Measurements from ENCODE around the gene WIPI1. TPM values are rescaled to one million over a fixed set of nuclear protein-coding genes. Genes with fewer than 3 reads are reported as not detected.
"Not testable (repeated sequence)": the region's sequence is repeated elsewhere in the genome, so short reads cannot be mapped to it uniquely, and the experiment has no call there.

The WIPI1 gene, protein sequence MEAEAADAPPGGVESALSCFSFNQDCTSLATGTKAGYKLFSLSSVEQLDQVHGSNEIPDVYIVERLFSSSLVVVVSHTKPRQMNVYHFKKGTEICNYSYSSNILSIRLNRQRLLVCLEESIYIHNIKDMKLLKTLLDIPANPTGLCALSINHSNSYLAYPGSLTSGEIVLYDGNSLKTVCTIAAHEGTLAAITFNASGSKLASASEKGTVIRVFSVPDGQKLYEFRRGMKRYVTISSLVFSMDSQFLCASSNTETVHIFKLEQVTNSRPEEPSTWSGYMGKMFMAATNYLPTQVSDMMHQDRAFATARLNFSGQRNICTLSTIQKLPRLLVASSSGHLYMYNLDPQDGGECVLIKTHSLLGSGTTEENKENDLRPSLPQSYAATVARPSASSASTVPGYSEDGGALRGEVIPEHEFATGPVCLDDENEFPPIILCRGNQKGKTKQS
- total RNA-seq = 10 to 100 TPM; 13.5 to 14.3 TPM

DNA sequence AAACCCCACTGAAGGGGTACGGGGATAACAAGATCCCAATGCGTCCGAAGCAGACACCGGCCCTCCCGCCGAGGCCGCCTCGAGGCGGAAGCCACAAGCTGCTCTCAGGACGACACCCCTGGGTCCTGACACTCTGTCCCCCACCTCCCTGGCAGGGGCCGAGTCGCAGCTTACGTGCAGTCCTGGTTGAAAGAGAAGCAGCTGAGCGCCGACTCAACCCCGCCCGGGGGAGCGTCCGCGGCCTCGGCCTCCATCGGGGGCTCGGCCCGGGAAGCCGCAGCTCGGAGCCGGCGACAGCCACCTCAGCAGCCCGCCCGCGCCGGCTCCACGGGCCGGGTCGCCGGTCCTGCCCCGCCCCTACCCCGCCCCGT, at the start of gene WIPI1:
Gene WIPI1 (minus strand): TSS at position 329 of the 371 bp plus-strand sequence. CDS start 75 bp downstream, at position 254.
- no peaks in the 10 kb centered on the region for H3K9me3 Mint-ChIP-seq
- peak within 1 kb of the TSS; percentile 68 for H3K27ac Mint-ChIP-seq
- intact Hi-C loops (cut with micrococcal nuclease) = loop anchor here (1.0 to 2.0 kb wide), 5 partner anchors 42 to 422 kb away; partner anchors contain the start of genes ARSG, KPNA2, PRKAR1A and SLC16A6
- peak within 1 kb of the TSS; percentile 86 for H3K4me3 Mint-ChIP-seq
- H3K4me1 Mint-ChIP-seq (ENCODE audit: low read depth) = peaks cover 48% of the 10 kb centered on the region
- no peaks in the 10 kb centered on the region for H3K36me3 Mint-ChIP-seq (ENCODE audit: low read depth)
- peaks cover 2% of the 10 kb centered on the region for H3K27me3 Mint-ChIP-seq (ENCODE audit: low read depth)
- peak; percentile 51 for DNase-seq
- CTCF ChIA-PET = interaction anchor here (0.7 to 4.4 kb wide), 6 partner anchors 10 to 285 kb away, joined by 3 to 22 read pairs (median 4); partner anchors contain the start of gene PRKAR1A

DNA sequence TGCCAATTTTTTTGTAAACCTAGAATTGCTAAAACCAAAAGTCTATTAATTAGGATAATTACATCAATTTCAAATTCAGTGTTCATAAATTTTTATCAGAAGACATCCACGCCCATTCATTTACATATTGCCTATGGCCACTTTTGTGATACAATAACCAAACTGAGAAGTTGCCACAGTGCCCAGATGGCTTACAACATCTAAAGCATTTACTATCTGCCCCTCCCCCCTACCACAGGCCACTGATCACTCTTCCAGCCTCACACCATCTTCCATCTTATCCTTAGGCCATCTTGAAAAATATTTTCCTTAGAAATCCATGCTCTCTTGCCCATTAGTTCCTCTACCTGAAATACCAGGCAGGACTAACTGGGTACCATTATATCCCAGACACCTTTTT, 48.7 kb upstream of the WIPI1 start:
- CTCF ChIA-PET = no interaction called here
- no peak for DNase-seq
- H3K4me3 Mint-ChIP-seq = no peak overlapping the region
- H3K4me1 Mint-ChIP-seq (ENCODE audit: low read depth) = peaks cover 6% of the 10 kb centered on the region
- no peaks in the 10 kb centered on the region for H3K36me3 Mint-ChIP-seq (ENCODE audit: low read depth)
- intact Hi-C loops (cut with micrococcal nuclease) = no loop called here
- no peaks in the 10 kb centered on the region for H3K9me3 Mint-ChIP-seq
- peaks cover 3% of the 10 kb centered on the region for H3K27me3 Mint-ChIP-seq (ENCODE audit: low read depth)
- H3K27ac Mint-ChIP-seq = no peak overlapping the region

DNA sequence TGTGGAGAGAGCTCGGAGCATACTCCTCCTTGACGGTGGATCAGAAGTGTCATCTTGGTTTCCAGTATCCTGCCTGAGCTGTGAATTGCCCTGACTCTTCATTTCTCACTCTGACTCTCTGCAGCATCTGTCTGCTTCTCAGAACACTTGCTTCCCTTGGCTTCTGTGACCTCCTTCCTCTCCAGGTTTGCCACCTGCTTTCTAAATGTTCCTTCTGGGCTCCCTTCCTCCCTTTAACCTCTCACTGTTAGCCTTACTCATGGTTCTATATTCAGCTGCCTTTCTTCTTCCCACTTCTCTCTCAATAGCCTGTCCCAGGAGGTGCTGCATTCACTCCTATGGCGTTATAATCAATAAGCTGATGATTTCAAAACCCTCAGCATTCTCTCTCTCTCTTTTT, 43.8 kb upstream of the WIPI1 start:
- Mint-ChIP-seq H3K4me1 (ENCODE audit: low read depth) (peaks cover 16% of the 10 kb centered on the region), H3K4me3 (no peak overlapping the region), H3K36me3 (ENCODE audit: low read depth) (no peaks in the 10 kb centered on the region), H3K9me3 (no peaks in the 10 kb centered on the region), H3K27me3 (ENCODE audit: low read depth) (peaks cover 3% of the 10 kb centered on the region), H3K27ac (no peak overlapping the region)
- no peak for DNase-seq
- CTCF ChIA-PET = interaction anchor here (0.7 kb wide), 1 partner anchor 11 kb away, joined by 3 read pairs; the partner anchor contains the start of gene PRKAR1A
- intact Hi-C loops (cut with micrococcal nuclease) = no loop called here

DNA sequence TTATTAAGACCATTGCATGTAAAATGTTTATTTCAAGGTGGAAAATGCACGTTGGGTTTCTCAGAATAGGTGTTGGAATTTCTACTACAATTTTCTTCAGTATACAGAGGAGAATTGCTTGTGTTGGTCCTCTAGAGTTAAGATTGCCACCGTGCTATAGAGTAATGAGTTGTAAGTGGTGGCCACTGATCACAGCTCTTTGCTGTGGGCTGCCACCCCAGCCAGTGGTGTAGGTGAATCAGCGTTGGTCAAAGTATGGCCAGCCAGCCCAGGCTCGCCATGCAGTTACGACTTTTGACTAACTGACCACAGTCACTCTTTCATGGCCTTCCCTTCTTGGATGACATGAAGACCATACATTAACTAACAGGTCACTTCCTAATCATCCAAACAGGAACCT, 42.3 kb upstream of the WIPI1 start:
- no peak for DNase-seq
- CTCF ChIA-PET = no interaction called here
- no peak overlapping the region for H3K27ac Mint-ChIP-seq
- peaks cover 16% of the 10 kb centered on the region for H3K4me1 Mint-ChIP-seq (ENCODE audit: low read depth)
- H3K36me3 Mint-ChIP-seq (ENCODE audit: low read depth) = no peaks in the 10 kb centered on the region
- H3K4me3 Mint-ChIP-seq = no peak overlapping the region
- intact Hi-C loops (cut with micrococcal nuclease) = loop anchor here (2.0 kb wide), 1 partner anchor 13 kb away; the partner anchor contains the start of gene PRKAR1A
- H3K9me3 Mint-ChIP-seq = no peaks in the 10 kb centered on the region
- peaks cover 3% of the 10 kb centered on the region for H3K27me3 Mint-ChIP-seq (ENCODE audit: low read depth)

DNA sequence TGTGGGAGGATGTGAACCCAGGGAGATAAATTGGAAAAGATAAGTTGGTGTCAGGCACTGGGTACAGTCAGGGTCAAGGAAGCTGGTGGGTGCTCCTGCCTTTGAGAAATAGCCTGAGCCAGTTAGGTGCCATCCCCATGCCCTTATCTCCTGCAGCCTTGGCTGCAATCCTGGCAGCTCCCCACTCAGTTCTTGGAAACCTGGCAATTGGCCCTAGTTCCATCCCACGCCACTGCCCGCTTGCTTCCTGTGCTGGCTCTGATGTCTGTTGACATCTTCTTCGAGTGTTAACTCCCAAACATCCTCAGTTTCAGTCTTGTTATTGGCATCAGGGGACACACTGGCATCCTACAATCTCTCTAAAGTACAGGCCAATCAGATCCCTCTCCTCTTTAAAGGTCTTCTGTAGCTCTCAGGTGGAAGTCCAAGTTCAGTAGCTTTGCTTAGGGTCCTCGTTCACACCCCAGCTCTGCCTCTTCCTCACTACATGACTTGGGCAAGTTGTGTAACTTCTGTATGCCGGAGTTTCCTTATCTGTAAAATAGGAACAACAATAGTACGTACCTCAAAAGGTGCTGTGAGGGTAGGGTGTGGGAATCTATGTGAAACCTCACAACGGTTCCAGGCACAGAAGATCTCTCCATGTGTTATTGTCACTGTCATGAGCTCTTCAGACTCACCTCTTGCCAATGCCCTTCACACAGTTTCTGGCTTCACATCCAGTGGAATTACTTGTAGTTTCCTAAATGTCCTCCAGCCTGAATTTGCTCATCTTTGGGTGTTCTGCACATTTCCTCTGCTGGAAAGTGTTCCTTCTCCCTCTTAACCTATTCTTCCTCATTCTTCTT, 41.4 kb upstream of the WIPI1 start:
- Mint-ChIP-seq H3K27ac (no peak overlapping the region), H3K9me3 (no peaks in the 10 kb centered on the region), H3K27me3 (ENCODE audit: low read depth) (peaks cover 3% of the 10 kb centered on the region), H3K4me3 (no peak overlapping the region), H3K36me3 (ENCODE audit: low read depth) (no peaks in the 10 kb centered on the region), H3K4me1 (ENCODE audit: low read depth) (peaks cover 16% of the 10 kb centered on the region)
- CTCF ChIA-PET = interaction anchor here (0.5 to 2.3 kb wide), 8 partner anchors 9 to 324 kb away, joined by 3 to 12 read pairs (median 4); no protein-coding TSS in a partner anchor
- intact Hi-C loops (cut with micrococcal nuclease) = loop anchor here (2.0 kb wide), 1 partner anchor 14 kb away; the partner anchor contains the start of gene PRKAR1A
- no peak for DNase-seq

DNA sequence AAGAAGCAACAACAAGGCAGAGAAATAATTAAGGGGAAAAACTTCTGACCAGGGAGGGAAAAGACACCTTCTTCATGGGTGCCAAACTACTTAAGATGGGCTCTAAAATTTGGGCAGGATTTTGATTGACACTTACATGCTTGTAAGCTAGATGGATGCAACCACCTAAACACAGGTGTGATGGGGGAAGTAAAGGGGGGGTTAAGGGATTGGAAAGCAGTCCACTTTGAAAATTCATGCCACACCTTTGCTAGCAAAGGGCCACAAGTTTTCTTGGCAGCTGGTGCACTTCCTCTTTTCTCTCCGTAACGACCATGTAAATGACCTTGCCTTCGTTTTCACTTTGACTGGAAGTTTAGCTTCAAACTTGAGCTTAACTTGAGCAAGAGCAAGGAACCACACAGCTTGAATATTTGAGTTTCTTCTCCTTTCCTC, 40.6 kb upstream of the WIPI1 start:
- Mint-ChIP-seq H3K27ac (peak overlapping the region; percentile 36), H3K36me3 (ENCODE audit: low read depth) (no peaks in the 10 kb centered on the region), H3K4me1 (ENCODE audit: low read depth) (peaks cover 16% of the 10 kb centered on the region), H3K27me3 (ENCODE audit: low read depth) (peaks cover 3% of the 10 kb centered on the region), H3K4me3 (peak overlapping the region; percentile 16), H3K9me3 (no peaks in the 10 kb centered on the region)
- peak; percentile 22 for DNase-seq
- CTCF ChIA-PET = interaction anchor here (0.5 to 2.3 kb wide), 7 partner anchors 10 to 323 kb away, joined by 3 to 12 read pairs (median 3); no protein-coding TSS in a partner anchor
- intact Hi-C loops (cut with micrococcal nuclease) = loop anchor here (2.0 kb wide), 1 partner anchor 15 kb away; the partner anchor contains the start of gene PRKAR1A

DNA sequence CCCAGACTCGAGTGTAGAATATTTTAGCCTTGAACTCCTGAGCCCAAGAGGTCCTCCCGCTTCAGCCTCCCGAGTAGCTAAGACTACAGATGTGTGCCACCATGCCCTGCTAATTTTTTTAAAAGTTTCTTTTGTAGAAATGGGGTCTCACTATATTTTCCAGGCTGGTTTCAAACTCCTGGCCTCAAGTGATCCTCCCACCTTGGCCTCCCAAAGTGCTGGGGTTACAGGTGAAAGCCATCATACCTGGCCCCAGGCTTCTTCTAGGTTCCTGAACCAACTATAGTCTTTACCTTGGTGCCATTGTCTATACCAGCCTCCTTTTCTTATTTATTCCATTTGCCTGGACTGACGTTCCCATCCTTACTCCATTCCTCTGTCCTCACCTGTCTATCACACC, 37.8 kb upstream of the WIPI1 start:
- H3K4me1 Mint-ChIP-seq (ENCODE audit: low read depth) = peaks cover 16% of the 10 kb centered on the region
- intact Hi-C loops (cut with micrococcal nuclease) = no loop called here
- H3K27ac Mint-ChIP-seq = no peak overlapping the region
- CTCF ChIA-PET = no interaction called here
- H3K36me3 Mint-ChIP-seq (ENCODE audit: low read depth) = no peaks in the 10 kb centered on the region
- DNase-seq = no peak
- H3K9me3 Mint-ChIP-seq = no peaks in the 10 kb centered on the region
- H3K27me3 Mint-ChIP-seq (ENCODE audit: low read depth) = no peaks in the 10 kb centered on the region
- no peak overlapping the region for H3K4me3 Mint-ChIP-seq

DNA sequence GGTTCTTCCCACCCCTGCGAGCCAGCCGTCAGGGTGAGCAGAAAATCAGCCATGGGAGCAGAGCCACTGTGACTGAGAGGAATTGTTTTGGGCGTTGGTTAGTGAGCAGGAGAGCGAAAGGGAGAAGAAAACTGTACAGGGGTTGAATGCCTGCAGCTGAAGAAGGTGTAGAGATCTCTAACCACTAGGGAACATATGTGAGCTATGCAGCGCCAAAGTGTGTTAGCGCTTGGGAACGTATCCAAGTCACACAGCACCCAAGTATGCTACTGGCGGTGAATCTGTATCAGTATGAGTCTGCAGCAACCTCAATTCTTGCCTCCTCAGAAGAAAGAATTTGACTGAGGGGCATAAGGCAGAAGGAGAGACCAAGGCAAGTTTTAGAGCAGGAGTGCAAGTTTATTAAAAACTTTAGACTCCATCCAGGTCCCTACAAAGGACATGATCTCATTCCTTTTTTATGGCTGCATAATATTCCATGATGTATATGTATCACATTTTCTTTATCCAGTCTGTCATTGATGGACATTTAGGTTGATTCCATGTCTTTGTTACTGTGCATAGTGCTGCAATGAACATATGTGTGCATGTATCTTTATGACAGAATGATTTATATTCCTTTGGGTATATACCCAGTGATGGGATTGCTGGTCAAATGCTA, 35.2 kb upstream of the WIPI1 start:
- H3K9me3 Mint-ChIP-seq; H3K36me3 Mint-ChIP-seq (ENCODE audit: low read depth); DNase-seq; H3K4me1 Mint-ChIP-seq (ENCODE audit: low read depth); intact Hi-C loops (cut with micrococcal nuclease); H3K27me3 Mint-ChIP-seq (ENCODE audit: low read depth); H3K4me3 Mint-ChIP-seq; H3K27ac Mint-ChIP-seq: not testable (repeated sequence)
- CTCF ChIA-PET = interaction anchor here (0.6 kb wide), 1 partner anchor 257 kb away, joined by 4 read pairs; no protein-coding TSS in a partner anchor

DNA sequence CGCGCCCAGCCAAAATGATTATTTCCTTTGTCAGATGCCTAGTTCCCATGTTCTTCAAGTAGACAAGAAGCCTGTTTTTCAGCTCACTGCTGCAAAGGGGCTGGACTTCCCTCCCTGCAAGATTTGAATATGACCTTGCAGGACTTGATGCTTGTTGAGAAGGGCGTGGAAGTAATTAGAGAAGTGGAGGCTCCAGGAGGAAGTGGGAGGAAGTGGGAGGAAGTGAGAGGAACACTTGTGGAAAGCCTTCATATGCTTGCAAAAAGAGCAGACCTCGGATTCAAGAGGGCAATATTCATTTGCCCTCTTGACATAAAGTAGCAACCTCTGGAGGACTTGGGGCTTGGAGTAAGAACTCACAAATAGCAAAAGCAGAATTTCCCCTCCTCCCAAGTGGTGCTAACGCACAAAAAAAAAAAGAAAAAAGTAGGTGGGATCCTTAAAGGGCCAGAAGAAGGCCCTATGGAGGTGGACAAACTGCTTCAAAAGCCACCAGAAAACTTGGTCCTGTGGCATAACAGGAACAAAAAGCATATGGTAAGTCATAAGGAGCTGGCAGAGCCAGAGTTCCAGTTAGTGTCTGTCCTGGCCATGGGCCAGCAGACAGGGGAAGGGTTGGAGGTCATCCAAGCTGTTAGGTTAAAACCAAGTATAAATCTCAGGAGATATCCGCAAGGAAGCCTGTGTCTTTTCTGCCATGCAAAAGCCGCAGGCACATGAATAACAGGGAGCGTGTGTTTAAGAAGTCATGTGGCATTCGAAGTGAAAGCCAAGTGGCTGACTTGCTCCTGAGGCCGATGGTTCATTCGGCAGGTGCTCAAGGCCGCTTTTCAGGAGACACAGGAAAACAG, 34.3 kb upstream of the WIPI1 start:
- H3K9me3 Mint-ChIP-seq = no peaks in the 10 kb centered on the region
- H3K27ac Mint-ChIP-seq = no peak overlapping the region
- CTCF ChIA-PET = no interaction called here
- H3K27me3 Mint-ChIP-seq (ENCODE audit: low read depth) = no peaks in the 10 kb centered on the region
- no peaks in the 10 kb centered on the region for H3K36me3 Mint-ChIP-seq (ENCODE audit: low read depth)
- no peak overlapping the region for H3K4me3 Mint-ChIP-seq
- H3K4me1 Mint-ChIP-seq (ENCODE audit: low read depth) = peaks cover 13% of the 10 kb centered on the region
- intact Hi-C loops (cut with micrococcal nuclease) = no loop called here
- DNase-seq = no peak

DNA sequence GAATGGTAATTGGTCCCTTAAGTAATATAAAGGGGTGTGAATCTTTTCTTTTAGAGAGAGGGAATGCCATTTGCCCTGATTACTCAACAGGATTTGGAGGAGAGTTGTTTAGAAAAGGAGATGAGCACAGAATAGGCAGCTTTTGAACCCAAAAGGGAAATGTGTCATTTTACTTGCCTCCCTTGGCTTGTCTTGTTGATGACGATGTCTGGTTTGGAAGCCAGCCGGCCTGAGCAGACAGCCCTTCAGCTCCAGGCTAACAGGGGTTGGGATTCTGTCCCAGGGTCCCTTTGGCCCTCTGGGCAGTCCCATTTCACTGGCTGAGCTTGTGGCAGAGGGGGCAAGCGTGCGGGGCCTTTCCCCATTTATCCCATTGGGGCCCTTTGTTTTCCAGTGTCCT, 32.6 kb upstream of the WIPI1 start:
- intact Hi-C loops (cut with micrococcal nuclease) = no loop called here
- no peak for DNase-seq
- CTCF ChIA-PET = no interaction called here
- H3K27ac Mint-ChIP-seq = no peak overlapping the region
- peaks cover 15% of the 10 kb centered on the region for H3K4me1 Mint-ChIP-seq (ENCODE audit: low read depth)
- H3K4me3 Mint-ChIP-seq = no peak overlapping the region
- H3K27me3 Mint-ChIP-seq (ENCODE audit: low read depth) = no peaks in the 10 kb centered on the region
- H3K36me3 Mint-ChIP-seq (ENCODE audit: low read depth) = no peaks in the 10 kb centered on the region
- no peaks in the 10 kb centered on the region for H3K9me3 Mint-ChIP-seq

DNA sequence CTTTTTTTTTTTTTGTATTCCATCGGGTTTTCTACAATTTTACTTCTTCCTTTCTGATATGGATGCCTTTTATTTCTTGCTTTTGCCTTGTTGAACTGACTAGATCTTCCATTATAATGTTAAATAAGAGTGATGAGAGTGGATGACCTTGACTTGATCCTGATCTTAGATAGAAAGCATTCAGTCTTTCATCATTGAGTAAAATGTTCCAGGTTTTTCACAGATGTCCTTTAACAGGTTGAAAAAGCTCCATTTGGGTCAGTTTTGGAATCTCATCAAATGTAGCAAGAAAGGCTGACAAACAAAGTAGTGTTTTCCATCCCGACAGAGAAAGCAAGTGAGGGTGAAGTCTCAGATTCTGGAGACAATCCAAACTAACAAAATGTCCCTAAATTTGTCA, 27.2 kb upstream of the WIPI1 start:
- Mint-ChIP-seq H3K27ac (no peak overlapping the region), H3K4me1 (ENCODE audit: low read depth) (peaks cover 15% of the 10 kb centered on the region), H3K9me3 (peaks cover 7% of the 10 kb centered on the region), H3K27me3 (ENCODE audit: low read depth) (peaks cover 4% of the 10 kb centered on the region), H3K36me3 (ENCODE audit: low read depth) (peaks cover under 1% of the 10 kb centered on the region), H3K4me3 (no peak overlapping the region)
- no peak for DNase-seq
- CTCF ChIA-PET = no interaction called here
- intact Hi-C loops (cut with micrococcal nuclease) = no loop called here

Data from activated naive CD4-positive, alpha-beta T cell treated with anti-CD3 and anti-CD28 coated beads for 36 hours (primary cell).